ENCODE measurements around the gene STX18. TPM values are rescaled to one million over a fixed set of nuclear protein-coding genes. Genes with fewer than 3 reads are reported as not detected.
"Not testable (repeated sequence)": the region's sequence is repeated elsewhere in the genome, so short reads cannot be mapped to it uniquely, and the experiment has no call there.

Gene STX18
- 10 to 100 TPM; 28.8 to 32.0 TPM for total RNA-seq

GRCh38 chr4:4541661-4542570, at the start of gene STX18:
STX18 (minus strand) TSS chr4:4542048; CDS start chr4:4541964, 84 bp downstream.
- POLR2A ChIA-PET: interaction anchor here (0.6 to 1.6 kb wide), 4 partner anchors 14 to 105 kb away, joined by 4 to 7 read pairs (median 4); no protein-coding TSS in a partner anchor
- CTCF ChIA-PET: interaction anchor here (1.0 kb wide), 1 partner anchor 34 kb away, joined by 4 read pairs; no protein-coding TSS in a partner anchor

GRCh38 chr4:4591071-4591470, 49.2 kb upstream of the STX18 start:
- ChIA-PET POLR2A (no interaction called here), CTCF (no interaction called here)

GRCh38 chr4:4590546-4590945, 48.7 kb upstream of the STX18 start:
- POLR2A ChIA-PET: no interaction called here
- CTCF ChIA-PET: no interaction called here

GRCh38 chr4:4585012-4585670, 43.3 kb upstream of the STX18 start:
- ChIA-PET CTCF (no interaction called here), POLR2A (no interaction called here)

GRCh38 chr4:4583606-4584005, 41.8 kb upstream of the STX18 start:
- CTCF ChIA-PET: no interaction called here
- POLR2A ChIA-PET: no interaction called here

GRCh38 chr4:4582653-4583052, 40.8 kb upstream of the STX18 start:
- ChIA-PET CTCF (interaction anchor here (0.6 kb wide), 1 partner anchor 178 kb away, joined by 3 read pairs; no protein-coding TSS in a partner anchor), POLR2A (no interaction called here)

- CTCF ChIA-PET: no interaction called here
- POLR2A ChIA-PET: no interaction called here
These were observed 38.6 kb upstream of the STX18 start for GRCh38 chr4:4580494-4580893.

GRCh38 chr4:4578981-4579380, 37.1 kb upstream of the STX18 start:
- POLR2A ChIA-PET: no interaction called here
- CTCF ChIA-PET: no interaction called here

GRCh38 chr4:4577359-4577875, 35.6 kb upstream of the STX18 start:
- POLR2A ChIA-PET: no interaction called here
- CTCF ChIA-PET: no interaction called here

- POLR2A ChIA-PET: interaction anchor here (1.1 kb wide), 1 partner anchor 33 kb away, joined by 4 read pairs; the partner anchor contains the start of gene STX18
- CTCF ChIA-PET: interaction anchor here (0.9 to 1.4 kb wide), 3 partner anchors 10 to 34 kb away, joined by 3 to 4 read pairs (median 4); partner anchors contain the start of gene STX18
These were observed 33.7 kb upstream of the STX18 start for GRCh38 chr4:4575284-4576211.

- CTCF ChIA-PET: interaction anchor here (0.9 kb wide), 1 partner anchor 30 kb away, joined by 3 read pairs; no protein-coding TSS in a partner anchor
These were observed 32.9 kb upstream of the STX18 start for GRCh38 chr4:4574792-4575191.

GRCh38 chr4:4574052-4574451, 32.2 kb upstream of the STX18 start:
- ChIA-PET POLR2A (no interaction called here), CTCF (interaction anchor here (1.0 kb wide), 1 partner anchor 85 kb away, joined by 3 read pairs; no protein-coding TSS in a partner anchor)

More at GRCh38 chr4:4574792-4575191, 32.9 kb upstream of the STX18 start:
- POLR2A ChIA-PET: no interaction called here

- ChIA-PET POLR2A (no interaction called here), CTCF (no interaction called here)
These were observed 31.0 kb upstream of the STX18 start for GRCh38 chr4:4572821-4573220.

- POLR2A ChIA-PET, CTCF ChIA-PET: not testable (repeated sequence)
These were observed 28.0 kb upstream of the STX18 start for GRCh38 chr4:4569861-4570260.

GRCh38 chr4:4568806-4569427, 27.1 kb upstream of the STX18 start:
- ChIA-PET CTCF (no interaction called here), POLR2A (no interaction called here)

- POLR2A ChIA-PET: not testable (repeated sequence)
These were observed 24.5 kb upstream of the STX18 start for GRCh38 chr4:4566359-4566758.

GRCh38 chr4:4564522-4564921, 22.7 kb upstream of the STX18 start:
- ChIA-PET CTCF (no interaction called here), POLR2A (no interaction called here)

More at GRCh38 chr4:4566359-4566758, 24.5 kb upstream of the STX18 start:
- CTCF ChIA-PET: interaction anchor here (0.7 kb wide), 2 partner anchors 69 to 172 kb away, joined by 3 read pairs; no protein-coding TSS in a partner anchor

GRCh38 chr4:4560642-4561041, 18.8 kb upstream of the STX18 start:
- ChIA-PET POLR2A (no interaction called here), CTCF (no interaction called here)

GRCh38 chr4:4560136-4560535, 18.3 kb upstream of the STX18 start:
- ChIA-PET CTCF (no interaction called here), POLR2A (interaction anchor here (0.6 kb wide), 1 partner anchor 64 kb away, joined by 6 read pairs; no protein-coding TSS in a partner anchor)

All from activated CD8-positive, alpha-beta memory T cell treated with anti-CD3 and anti-CD28 coated beads for 36 hours (primary cell).